K562 (cell line): Measurements from ENCODE around the gene CLPSL2.

ENCODE experiments used
- KLF16 ChIP-seq: IDR thresholded peaks from 2 replicates; pipeline ENCODE4 v1.6.1; 2016; ENCODE audit warnings: antibody characterized with exemption
- MEF2A ChIP-seq: IDR thresholded peaks from 2 replicates; pipeline ENCODE4 v1.6.1; 2011; ENCODE audit warnings: low read depth, mild to moderate bottlenecking, low read length, moderate library complexity; ENCODE audit not compliant: control insufficient read depth

DNA sequence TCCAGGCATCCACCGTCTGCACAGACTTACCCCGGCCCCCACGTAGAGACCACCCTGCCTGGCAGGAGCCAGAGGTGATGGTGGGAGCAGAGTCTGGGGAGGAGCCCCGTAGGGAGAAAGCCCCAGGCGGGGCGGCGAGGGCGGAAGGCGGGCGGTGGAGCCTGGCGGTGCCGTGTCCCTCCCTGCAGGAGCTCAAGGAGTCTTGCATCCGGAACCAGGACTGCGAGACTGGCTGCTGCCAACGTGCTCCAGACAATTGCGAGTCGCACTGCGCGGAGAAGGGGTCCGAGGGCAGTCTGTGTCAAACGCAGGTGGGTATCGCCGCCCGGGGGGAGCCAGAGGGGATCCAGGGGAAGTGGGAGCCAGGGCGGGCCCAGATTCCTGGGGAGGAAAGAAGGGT is 10.4 kb downstream of the CLPSL2 start:
- TF ChIP-seq KLF16 (no peak), MEF2A (no peak)
